Lower leg skin (tissue), 3 donors: Measurements from ENCODE around the gene TIPIN.

Experiments
- CTCF ChIP-seq, 3 donors: fragments of 450-650 bp; IDR thresholded peaks; one replicate each; pipeline ENCODE4 v1.5.1; 2016; ENCODE audit warnings: antibody characterized with exemption in 3 of 3, mild to moderate bottlenecking in 3 of 3, moderate library complexity in 2 of 3
- POLR2A ChIP-seq, 2 donors: fragments of 450-650 bp; IDR thresholded peaks; one replicate each; pipeline ENCODE4 v1.6.1; 2016 to 2017; ENCODE audit warnings: antibody characterized with exemption in 2 of 2, mild to moderate bottlenecking in 1 of 2, moderate library complexity in 1 of 2

- TF ChIP-seq CTCF (IDR thresholded peaks at IDR 0.05) (no peak), POLR2A (IDR thresholded peaks at IDR 0.05) (no peak)
Measured at GRCh38 chr15:66294157-66294931, 62.1 kb downstream of the TIPIN start.
